Activated naive CD8-positive, alpha-beta T cell (primary cell): ENCODE data around the gene C12orf56.
"Not testable (repeated sequence)": the region's sequence is repeated elsewhere in the genome, so short reads cannot be mapped to it uniquely, and the experiment has no call there.

ENCODE experiments used
- H3K27ac Mint-ChIP-seq: one replicate; pipeline ENCODE4 v1.8.0; 2021; ENCODE audit warnings: mixed read lengths
- H3K27me3 Mint-ChIP-seq: one replicate; pipeline ENCODE4 v1.8.0; 2021; ENCODE audit warnings: mixed read lengths
- H3K36me3 Mint-ChIP-seq: one replicate; pipeline ENCODE4 v1.8.0; 2021; ENCODE audit warnings: mixed read lengths
- H3K4me1 Mint-ChIP-seq: one replicate; pipeline ENCODE4 v1.8.0; 2021; ENCODE audit warnings: low read depth, mixed read lengths
- H3K4me3 Mint-ChIP-seq: one replicate; pipeline ENCODE4 v1.8.0; 2021; ENCODE audit warnings: mild to moderate bottlenecking, mixed read lengths
- H3K9me3 Mint-ChIP-seq: one replicate; pipeline ENCODE4 v1.8.0; 2021; ENCODE audit warnings: low read depth, mixed read lengths

The C12orf56 gene

DNA sequence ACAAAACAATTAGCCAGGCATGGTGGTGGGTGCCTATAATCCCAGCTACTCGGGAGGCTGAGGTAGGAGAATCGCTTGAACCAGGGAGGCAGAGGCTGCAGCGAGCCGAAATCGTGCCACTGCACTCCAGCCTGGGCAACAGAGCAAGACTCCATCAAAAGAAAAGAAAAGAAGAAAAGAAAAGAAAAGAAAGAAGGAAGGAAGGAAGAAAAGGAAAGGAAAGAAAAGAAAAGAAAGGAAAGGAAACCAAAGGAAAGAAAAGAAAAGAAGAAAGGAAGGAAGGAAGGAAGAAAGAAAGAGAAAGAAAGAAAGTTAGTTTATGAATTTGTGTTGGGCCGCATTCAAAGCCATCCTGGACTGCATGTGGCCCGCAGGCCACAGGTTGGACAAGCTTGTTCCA is 172.9 kb downstream of the C12orf56 start:
- peaks cover 34% of the 10 kb centered on the region for H3K4me1 Mint-ChIP-seq
- not testable (repeated sequence) for H3K36me3 Mint-ChIP-seq, H3K27ac Mint-ChIP-seq, H3K27me3 Mint-ChIP-seq, H3K4me3 Mint-ChIP-seq, H3K9me3 Mint-ChIP-seq

DNA sequence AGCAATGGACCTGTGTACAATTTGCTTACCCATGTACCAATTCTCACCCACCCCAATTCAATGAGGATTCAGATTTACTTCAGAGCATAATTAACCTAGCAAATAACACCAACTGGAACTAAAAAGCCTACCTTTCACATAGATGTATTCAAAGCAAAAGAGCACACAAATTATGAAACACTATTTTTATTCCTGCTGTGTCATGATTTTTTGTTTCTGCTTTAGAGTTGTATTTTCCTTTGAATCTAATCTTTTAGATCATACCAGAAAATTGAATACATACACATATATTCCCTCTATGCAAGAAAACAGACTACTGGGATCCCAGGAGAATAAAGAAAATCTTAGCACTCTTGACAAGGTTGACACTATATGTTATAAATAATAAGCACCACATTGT is 174.3 kb downstream of the C12orf56 start:
- H3K4me1 Mint-ChIP-seq: peaks cover 30% of the 10 kb centered on the region
- H3K36me3 Mint-ChIP-seq: peaks cover 18% of the 10 kb centered on the region
- H3K9me3 Mint-ChIP-seq: no peaks in the 10 kb centered on the region
- no peaks in the 10 kb centered on the region for H3K27me3 Mint-ChIP-seq
- no peak overlapping the region for H3K27ac Mint-ChIP-seq
- no peak overlapping the region for H3K4me3 Mint-ChIP-seq
